WTC11 (cell line): ENCODE measurements around the gene FAM124B.

Source experiments
- ATF3 ChIP-seq: sonication (generic); formaldehyde crosslinking; conservative IDR thresholded peaks from 2 replicates; pipeline ENCODE4 v1.8.1; 2022; ENCODE audit warnings: mild to moderate bottlenecking, missing genetic modification reagents
- CBFB ChIP-seq: sonication (generic); formaldehyde crosslinking; IDR thresholded peaks from 2 replicates; pipeline ENCODE4 v1.8.1; 2022; ENCODE audit warnings: mild to moderate bottlenecking, low read depth, missing genetic modification reagents
- CTCF ChIP-seq: fragments of 200-600 bp; IDR thresholded peaks from 2 replicates; pipeline ENCODE4 v1.8.0; 2022; ENCODE audit warnings: antibody characterized with exemption
- ESRRA ChIP-seq: sonication (generic); formaldehyde crosslinking; IDR thresholded peaks from 2 replicates; pipeline ENCODE4 v1.8.1; 2022; ENCODE audit warnings: mild to moderate bottlenecking, missing genetic modification reagents, borderline replicate concordance
- MAX ChIP-seq: sonication (generic); formaldehyde crosslinking; IDR thresholded peaks from 2 replicates; pipeline ENCODE4 v1.8.0; 2022; ENCODE audit warnings: mild to moderate bottlenecking, missing genetic modification reagents
- NFYB ChIP-seq: sonication (generic); formaldehyde crosslinking; conservative IDR thresholded peaks from 2 replicates; pipeline ENCODE4 v1.8.0; 2022; ENCODE audit warnings: low read depth, missing genetic modification reagents
- NR3C1 ChIP-seq: sonication (generic); formaldehyde crosslinking; conservative IDR thresholded peaks from 2 replicates; pipeline ENCODE4 v1.8.1; 2023; ENCODE audit warnings: low read depth, mild to moderate bottlenecking, missing genetic modification reagents
- TCF7 ChIP-seq: sonication (generic); formaldehyde crosslinking; IDR thresholded peaks from 2 replicates; pipeline ENCODE4 v1.8.0; 2022; ENCODE audit warnings: mild to moderate bottlenecking, low read depth, missing genetic modification reagents, moderate library complexity
- USF2 ChIP-seq: sonication (generic); formaldehyde crosslinking; IDR thresholded peaks from 2 replicates; pipeline ENCODE4 v1.8.1; 2023; ENCODE audit warnings: mild to moderate bottlenecking, missing genetic modification reagents, moderate library complexity
- ZNF512 ChIP-seq: sonication (generic); formaldehyde crosslinking; IDR thresholded peaks from 2 replicates; pipeline ENCODE4 v1.8.1; 2022; ENCODE audit warnings: missing genetic modification reagents, borderline replicate concordance

- no peak for TF ChIP-seq CTCF
- no peak for TF ChIP-seq NR3C1 (CRISPR knock-in tag)
- TF ChIP-seq USF2 (CRISPR knock-in tag), result no peak
- TF ChIP-seq ZNF512 (CRISPR knock-in tag), result no peak
- TF ChIP-seq NFYB (CRISPR knock-in tag), result no peak
- TF ChIP-seq TCF7 (CRISPR knock-in tag), result no peak
- TF ChIP-seq MAX, result no peak
- TF ChIP-seq ATF3 (CRISPR knock-in tag), result no peak
- no peak for TF ChIP-seq CBFB (CRISPR knock-in tag)
- no peak for TF ChIP-seq ESRRA (CRISPR knock-in tag)
These were observed 12.6 kb downstream of the FAM124B start for GRCh38 chr2:224389317-224389716.
